Mammary epithelial cell (primary cell): ENCODE data around the gene BIRC2.

Experiments used
- EZH2 ChIP-seq: IDR thresholded peaks from 2 replicates; pipeline ENCODE4 v1.6.1; 2012; ENCODE audit warnings: low read length, inconsistent platforms, borderline replicate concordance
- TF ChIP-seq, protein P1 (sequence below), 2 donors: IDR thresholded peaks in 1 of 2; conservative IDR thresholded peaks in 1 of 2; 2 replicates each; pipeline ENCODE4 v1.5.1; 2011 to 2012; ENCODE audit warnings: inconsistent platforms in 2 of 2, low read length in 2 of 2, mild to moderate bottlenecking in 2 of 2, control low read depth in 1 of 2, low read depth in 1 of 2; ENCODE audit not compliant: insufficient read depth in 1 of 2; ENCODE audit errors: extremely low read depth in 1 of 2

DNA sequence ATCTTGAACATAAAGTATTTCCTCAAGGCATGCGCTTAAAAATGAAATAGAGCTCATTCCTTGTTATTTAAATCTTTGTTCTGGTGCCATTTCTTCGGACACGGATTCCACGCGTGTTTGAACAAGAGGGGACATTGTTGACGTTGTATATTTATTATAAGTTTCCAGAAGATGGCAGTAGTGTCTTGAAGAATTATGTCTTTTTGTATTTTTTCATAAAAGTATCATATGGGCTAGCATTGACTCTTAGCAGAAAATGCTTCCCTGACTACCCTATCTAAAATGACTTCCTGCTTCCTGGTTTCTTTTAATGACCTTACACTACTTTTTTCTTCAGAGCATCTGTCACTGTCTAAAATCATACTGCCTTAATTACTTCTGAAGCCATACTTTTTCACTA, 20.4 kb downstream of the BIRC2 start:
- TF ChIP-seq, protein P1, sequence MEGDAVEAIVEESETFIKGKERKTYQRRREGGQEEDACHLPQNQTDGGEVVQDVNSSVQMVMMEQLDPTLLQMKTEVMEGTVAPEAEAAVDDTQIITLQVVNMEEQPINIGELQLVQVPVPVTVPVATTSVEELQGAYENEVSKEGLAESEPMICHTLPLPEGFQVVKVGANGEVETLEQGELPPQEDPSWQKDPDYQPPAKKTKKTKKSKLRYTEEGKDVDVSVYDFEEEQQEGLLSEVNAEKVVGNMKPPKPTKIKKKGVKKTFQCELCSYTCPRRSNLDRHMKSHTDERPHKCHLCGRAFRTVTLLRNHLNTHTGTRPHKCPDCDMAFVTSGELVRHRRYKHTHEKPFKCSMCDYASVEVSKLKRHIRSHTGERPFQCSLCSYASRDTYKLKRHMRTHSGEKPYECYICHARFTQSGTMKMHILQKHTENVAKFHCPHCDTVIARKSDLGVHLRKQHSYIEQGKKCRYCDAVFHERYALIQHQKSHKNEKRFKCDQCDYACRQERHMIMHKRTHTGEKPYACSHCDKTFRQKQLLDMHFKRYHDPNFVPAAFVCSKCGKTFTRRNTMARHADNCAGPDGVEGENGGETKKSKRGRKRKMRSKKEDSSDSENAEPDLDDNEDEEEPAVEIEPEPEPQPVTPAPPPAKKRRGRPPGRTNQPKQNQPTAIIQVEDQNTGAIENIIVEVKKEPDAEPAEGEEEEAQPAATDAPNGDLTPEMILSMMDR (conservative IDR thresholded peaks at IDR 0.05 in 1 of 2, IDR thresholded peaks at IDR 0.05 in 1 of 2; ENCODE audit: extremely low read depth in 1 of 2, insufficient read depth in 1 of 2, low read depth in 1 of 2, low read length in 2 of 2) = peak in 1 of 2 donors; percentile 4
- no peak for TF ChIP-seq EZH2
